GM19467 (cell line): ENCODE data around the gene SLC1A5.
A peak's percentile ranks its signal among the peaks of the same experiment; 100 is the strongest.
"Not testable (repeated sequence)": the region's sequence is repeated elsewhere in the genome, so short reads cannot be mapped to it uniquely, and the experiment has no call there.

Experiments
- ATAC-seq: cut with Tn5 transposase; IDR thresholded peaks from one replicate; pipeline ENCODE4 v1.9.1; 2021; ENCODE audit warnings: mild to moderate bottlenecking, moderate library complexity; ENCODE audit not compliant: unreplicated experiment

Gene SLC1A5

GRCh38 chr19:46772170-46773017 lies 16.0 kb downstream of the SLC1A5 start:
- no peak for ATAC-seq

DNA sequence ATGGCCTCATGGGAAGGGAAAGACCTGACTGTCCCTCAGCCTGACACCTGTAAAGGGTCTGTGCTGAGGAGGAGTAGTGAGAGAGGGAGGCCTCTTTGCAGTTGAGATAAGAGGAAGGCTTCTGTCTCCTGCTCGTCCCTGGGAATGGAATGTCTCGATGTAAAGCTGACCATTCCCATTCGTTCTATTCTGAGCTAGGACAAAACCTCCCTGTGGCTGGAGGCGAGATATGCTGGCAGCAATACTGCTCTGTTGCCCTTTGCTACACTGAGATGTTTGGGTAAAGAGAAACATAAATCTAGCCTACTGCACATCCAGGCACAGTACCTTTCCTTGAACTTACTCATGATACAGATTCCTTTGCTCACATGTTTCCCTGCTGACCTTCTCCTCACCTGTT lies 19.6 kb downstream of the SLC1A5 start:
- not testable (repeated sequence) for ATAC-seq

DNA sequence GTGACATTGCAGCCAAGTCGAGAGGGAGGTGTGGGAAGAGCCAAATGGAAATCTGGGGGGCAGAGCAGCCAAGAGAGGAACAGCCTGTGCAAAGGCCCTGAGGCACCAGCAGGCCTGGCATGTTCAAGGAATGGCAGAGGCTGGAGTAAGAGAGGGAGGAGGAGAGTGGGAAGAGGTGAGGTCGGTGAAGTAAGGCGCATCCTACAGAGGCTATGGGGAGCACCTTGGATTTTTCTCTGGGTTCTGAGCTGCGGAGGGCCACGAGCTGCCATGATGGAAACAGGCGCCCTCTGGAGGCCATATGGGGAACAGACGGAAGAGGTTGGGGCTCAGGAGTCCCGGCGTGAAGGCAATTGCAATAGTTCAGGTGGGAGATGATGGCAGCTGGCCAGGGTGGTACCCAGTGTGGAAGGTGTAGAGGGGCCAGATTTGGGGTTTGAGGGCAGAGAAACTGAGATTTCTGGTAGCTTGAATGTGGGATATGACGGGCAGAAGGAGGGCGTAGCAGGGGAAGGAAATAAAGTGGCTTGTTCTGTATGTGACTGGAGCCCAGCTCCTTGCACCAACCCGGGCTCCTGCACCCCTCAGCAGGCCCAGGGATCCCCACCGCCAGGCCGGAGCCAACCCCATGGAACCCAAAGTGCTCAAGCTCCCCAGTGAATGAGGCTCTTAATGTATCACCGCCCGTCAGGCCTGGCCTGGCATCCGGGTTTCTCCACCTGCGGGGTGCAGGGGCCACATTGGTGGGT lies 21.7 kb downstream of the SLC1A5 start:
- ATAC-seq, result no peak

GRCh38 chr19:46764817-46765291 lies 23.5 kb downstream of the SLC1A5 start:
- no peak for ATAC-seq

DNA sequence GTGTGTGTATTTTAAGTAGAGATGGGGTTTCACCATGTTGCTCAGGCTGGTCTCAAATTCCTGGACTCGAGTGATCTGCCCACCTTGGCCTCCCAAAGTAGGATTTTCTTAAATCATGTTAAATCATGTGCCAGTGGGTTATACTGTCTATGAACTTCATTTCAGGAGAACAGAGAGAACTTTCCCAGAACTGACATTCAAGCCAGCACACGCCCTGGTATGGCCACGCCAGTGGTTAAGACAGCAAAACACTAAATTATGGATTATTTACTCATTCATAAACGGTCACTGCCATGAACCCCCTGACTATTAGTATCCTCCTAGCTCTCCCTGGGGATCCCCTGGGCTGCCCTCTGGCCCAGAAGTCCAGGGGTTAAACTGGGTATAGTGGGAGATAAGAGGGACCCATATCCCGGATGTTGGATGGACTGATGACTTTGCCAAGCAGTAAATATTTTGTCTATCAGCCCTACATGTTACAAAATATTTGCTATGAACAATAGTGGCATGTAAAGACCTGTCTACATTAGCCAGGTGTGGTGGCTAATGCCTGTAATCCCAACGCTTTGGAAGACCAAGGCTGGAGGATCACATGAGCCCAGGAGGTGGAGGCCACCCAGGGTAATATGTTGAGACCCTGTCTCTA lies 26.0 kb downstream of the SLC1A5 start:
- ATAC-seq, result no peak

GRCh38 chr19:46761418-46761831 lies 27.0 kb downstream of the SLC1A5 start:
- no peak for ATAC-seq

- not testable (repeated sequence) for ATAC-seq
These were observed 27.5 kb downstream of the SLC1A5 start for GRCh38 chr19:46760897-46761296.

DNA sequence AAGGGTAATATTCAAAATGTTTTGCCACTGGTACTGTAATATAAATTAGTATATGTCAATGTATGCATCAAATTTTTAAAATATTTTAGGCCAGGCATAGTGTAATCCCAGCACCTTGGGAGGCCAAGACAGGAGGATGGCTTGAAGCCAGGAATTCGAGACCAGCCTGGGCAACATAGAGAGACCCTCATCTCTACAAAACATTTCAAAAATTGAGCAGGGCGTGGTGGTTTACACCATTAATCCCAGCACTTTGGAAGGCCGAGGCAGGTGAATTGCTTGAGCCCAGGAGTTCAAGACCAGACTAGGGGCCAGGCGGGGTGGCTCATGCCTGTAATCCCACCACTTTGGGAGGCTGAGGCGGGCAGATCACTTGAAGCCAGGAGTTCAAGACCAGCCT lies 28.0 kb downstream of the SLC1A5 start:
- no peak for ATAC-seq

- ATAC-seq, result no peak
These were observed 28.5 kb downstream of the SLC1A5 start for GRCh38 chr19:46759817-46760333.

DNA sequence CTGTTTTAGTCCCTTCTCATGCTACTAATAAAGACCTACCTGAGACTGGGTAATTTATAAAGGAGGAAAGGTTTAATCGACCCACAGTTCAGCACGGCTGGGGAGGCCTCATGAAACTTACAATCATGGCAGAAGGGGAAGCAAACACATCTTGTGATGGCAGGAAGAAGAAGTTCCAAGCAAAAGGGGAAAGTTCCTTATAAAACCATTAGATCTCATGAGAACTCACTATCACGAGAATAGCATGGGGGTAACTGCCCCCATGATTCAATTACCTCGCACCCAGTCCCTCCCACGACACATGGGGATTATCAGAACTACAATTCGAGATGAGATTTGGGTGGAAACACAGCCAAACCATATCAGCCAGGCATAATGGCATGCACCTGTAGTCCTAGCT lies 29.2 kb downstream of the SLC1A5 start:
- ATAC-seq, result no peak

- no peak for ATAC-seq
These were observed 31.9 kb downstream of the SLC1A5 start for GRCh38 chr19:46756544-46756888.

DNA sequence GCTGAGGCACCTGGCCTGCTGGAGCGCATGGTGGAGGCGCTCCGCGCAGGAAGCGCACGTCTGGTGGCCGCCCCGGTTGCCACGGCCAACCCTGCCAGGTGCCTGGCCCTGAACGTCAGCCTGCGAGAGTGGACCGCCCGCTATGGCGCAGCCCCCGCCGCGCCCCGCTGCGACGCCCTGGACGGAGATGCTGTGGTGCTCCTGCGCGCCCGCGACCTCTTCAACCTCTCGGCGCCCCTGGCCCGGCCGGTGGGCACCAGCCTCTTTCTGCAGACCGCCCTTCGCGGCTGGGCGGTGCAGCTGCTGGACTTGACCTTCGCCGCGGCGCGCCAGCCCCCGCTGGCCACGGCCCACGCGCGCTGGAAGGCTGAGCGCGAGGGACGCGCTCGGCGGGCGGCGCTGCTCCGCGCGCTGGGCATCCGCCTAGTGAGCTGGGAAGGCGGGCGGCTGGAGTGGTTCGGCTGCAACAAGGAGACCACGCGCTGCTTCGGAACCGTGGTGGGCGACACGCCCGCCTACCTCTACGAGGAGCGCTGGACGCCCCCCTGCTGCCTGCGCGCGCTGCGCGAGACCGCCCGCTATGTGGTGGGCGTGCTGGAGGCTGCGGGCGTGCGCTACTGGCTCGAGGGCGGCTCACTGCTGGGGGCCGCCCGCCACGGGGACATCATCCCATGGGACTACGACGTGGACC lies 32.4 kb downstream of the SLC1A5 start:
- no peak for ATAC-seq

DNA sequence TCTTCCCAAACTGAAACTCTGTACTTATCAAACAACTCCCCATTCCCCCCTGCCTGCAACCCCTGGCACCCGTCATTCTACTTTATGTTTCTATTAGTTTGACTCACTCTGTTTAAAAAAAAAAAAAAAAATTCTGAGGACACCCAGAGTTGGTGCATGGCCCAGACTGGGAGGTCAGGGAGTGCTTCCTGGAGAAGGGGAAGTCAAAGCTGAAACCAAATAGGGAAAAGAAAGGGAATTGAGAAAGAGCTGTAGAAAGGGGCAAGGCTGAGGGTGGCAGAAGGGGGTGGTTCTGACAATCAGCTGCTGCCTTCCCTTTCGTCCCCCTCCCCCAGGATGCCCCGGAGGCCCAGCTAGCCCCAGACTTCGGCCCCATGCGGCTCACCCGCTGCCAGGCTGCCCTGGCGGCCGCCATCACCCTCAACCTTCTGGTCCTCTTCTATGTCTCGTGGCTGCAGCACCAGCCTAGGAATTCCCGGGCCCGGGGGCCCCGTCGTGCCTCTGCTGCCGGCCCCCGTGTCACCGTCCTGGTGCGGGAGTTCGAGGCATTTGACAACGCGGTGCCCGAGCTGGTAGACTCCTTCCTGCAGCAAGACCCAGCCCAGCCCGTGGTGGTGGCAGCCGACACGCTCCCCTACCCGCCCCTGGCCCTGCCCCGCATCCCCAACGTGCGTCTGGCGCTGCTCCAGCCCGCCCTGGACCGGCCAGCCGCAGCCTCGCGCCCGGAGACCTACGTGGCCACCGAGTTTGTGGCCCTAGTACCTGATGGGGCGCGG lies 33.1 kb downstream of the SLC1A5 start:
- no peak for ATAC-seq

GRCh38 chr19:46753420-46754155 lies 34.8 kb downstream of the SLC1A5 start:
- ATAC-seq, result no peak

- no peak for ATAC-seq
These were observed 39.9 kb downstream of the SLC1A5 start for GRCh38 chr19:46748325-46749109.

DNA sequence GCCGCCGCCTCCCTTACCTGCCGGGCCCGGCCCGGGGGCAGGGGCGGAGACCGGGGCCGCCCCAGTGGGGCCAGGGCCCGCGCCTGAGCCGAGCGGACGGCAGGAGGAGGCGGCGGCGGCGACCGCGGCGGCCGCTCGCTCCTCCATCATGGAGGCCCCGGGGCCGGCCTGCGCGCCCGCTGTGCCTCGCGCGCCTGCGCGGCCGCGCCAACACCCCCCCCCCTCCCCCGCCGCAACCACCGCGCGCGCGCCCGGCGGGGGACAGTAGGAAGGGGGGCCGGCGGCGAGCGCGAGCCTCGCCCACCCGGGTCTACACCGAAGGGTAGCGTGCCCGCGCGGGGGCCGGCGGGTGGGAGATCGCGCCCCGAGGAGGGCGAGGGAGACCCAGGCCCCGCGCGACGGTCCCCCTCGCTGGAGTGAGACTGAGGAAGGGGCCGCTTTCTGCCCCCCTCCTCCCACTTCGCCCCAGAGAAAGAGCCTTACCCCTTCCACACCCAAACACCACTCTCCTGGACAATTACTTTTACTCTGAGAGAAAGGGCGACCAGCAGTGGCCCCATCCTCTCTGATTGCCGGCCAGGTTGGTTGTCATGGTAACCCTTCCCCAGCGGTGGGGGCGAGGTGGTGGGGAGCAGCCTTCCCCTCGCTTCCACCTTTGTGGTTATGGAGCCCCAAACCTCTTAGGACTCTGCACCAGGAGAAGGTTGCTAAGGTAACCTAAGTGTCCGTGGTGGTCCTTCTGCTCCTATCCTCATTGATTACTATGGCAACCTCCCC lies 41.9 kb downstream of the SLC1A5 start, which contains the start of gene STRN4:
Gene STRN4, minus strand, starts transcription at position 170 of the 777 bp plus-strand sequence. Its CDS starts 20 bp downstream, at position 150.
- peak; percentile 48 for ATAC-seq

- peak; percentile 38 for ATAC-seq
These were observed 42.7 kb downstream of the SLC1A5 start, which contains the start of gene FKRP for GRCh38 chr19:46745521-46746280. Gene FKRP, plus strand, starts transcription at chr19:46746057. Its CDS starts 9,394 bp downstream, at chr19:46755451.
